ENCODE data around the gene ERAP2. TPM values are rescaled to one million over a fixed set of nuclear protein-coding genes. Genes with fewer than 3 reads are reported as not detected.

ERAP2 gene
- total RNA-seq, 1 donor from 2014 or later: not detected

- no peaks in the 10 kb centered on the region for H3K4me1 Mint-ChIP-seq (ENCODE audit: low read depth, unreplicated experiment)
- no peaks in the 10 kb centered on the region for H3K27me3 Mint-ChIP-seq (ENCODE audit: unreplicated experiment)
- no peak for DNase-seq
- H3K27ac Mint-ChIP-seq (ENCODE audit: unreplicated experiment): no peak overlapping the region
- H3K36me3 Mint-ChIP-seq (ENCODE audit: unreplicated experiment): no peaks in the 10 kb centered on the region
- H3K9me3 Mint-ChIP-seq (ENCODE audit: unreplicated experiment): peaks cover under 1% of the 10 kb centered on the region
- H3K4me3 Mint-ChIP-seq (ENCODE audit: unreplicated experiment): no peak overlapping the region
- TF ChIP-seq CTCF (IDR thresholded peaks at IDR 0.05; ENCODE audit: partially characterized antibody, unreplicated experiment): no peak
Measured at GRCh38 chr5:96880444-96881164, 4.3 kb downstream of the ERAP2 start.

- H3K9me3 Mint-ChIP-seq (ENCODE audit: unreplicated experiment): no peaks in the 10 kb centered on the region
- no peaks in the 10 kb centered on the region for H3K4me1 Mint-ChIP-seq (ENCODE audit: low read depth, unreplicated experiment)
- no peak overlapping the region for H3K27ac Mint-ChIP-seq (ENCODE audit: unreplicated experiment)
- no peaks in the 10 kb centered on the region for H3K36me3 Mint-ChIP-seq (ENCODE audit: unreplicated experiment)
- no peaks in the 10 kb centered on the region for H3K27me3 Mint-ChIP-seq (ENCODE audit: unreplicated experiment)
- no peak overlapping the region for H3K4me3 Mint-ChIP-seq (ENCODE audit: unreplicated experiment)
- DNase-seq: no peak
- TF ChIP-seq CTCF (IDR thresholded peaks at IDR 0.05; ENCODE audit: partially characterized antibody, unreplicated experiment): no peak
Measured at GRCh38 chr5:96881511-96882115, 5.3 kb downstream of the ERAP2 start.

- Mint-ChIP-seq H3K36me3 (ENCODE audit: unreplicated experiment) (no peaks in the 10 kb centered on the region), H3K4me3 (ENCODE audit: unreplicated experiment) (no peak overlapping the region), H3K4me1 (ENCODE audit: low read depth, unreplicated experiment) (no peaks in the 10 kb centered on the region), H3K27ac (ENCODE audit: unreplicated experiment) (no peak overlapping the region), H3K9me3 (ENCODE audit: unreplicated experiment) (no peaks in the 10 kb centered on the region), H3K27me3 (ENCODE audit: unreplicated experiment) (no peaks in the 10 kb centered on the region)
- no peak for TF ChIP-seq CTCF (IDR thresholded peaks at IDR 0.05; ENCODE audit: partially characterized antibody, unreplicated experiment)
- DNase-seq: no peak
Measured at GRCh38 chr5:96883871-96884270, 7.6 kb downstream of the ERAP2 start.

- Mint-ChIP-seq H3K36me3 (ENCODE audit: unreplicated experiment) (no peaks in the 10 kb centered on the region), H3K4me3 (ENCODE audit: unreplicated experiment) (no peak overlapping the region), H3K9me3 (ENCODE audit: unreplicated experiment) (no peaks in the 10 kb centered on the region), H3K27ac (ENCODE audit: unreplicated experiment) (no peak overlapping the region), H3K27me3 (ENCODE audit: unreplicated experiment) (no peaks in the 10 kb centered on the region), H3K4me1 (ENCODE audit: low read depth, unreplicated experiment) (no peaks in the 10 kb centered on the region)
- TF ChIP-seq CTCF (IDR thresholded peaks at IDR 0.05; ENCODE audit: partially characterized antibody, unreplicated experiment): no peak
- DNase-seq: no peak
Measured at GRCh38 chr5:96884995-96885394, 8.7 kb downstream of the ERAP2 start.

All from glutamatergic neuron (in vitro differentiated cells).